Stimulated activated CD8-positive, alpha-beta memory T cell treated with anti-CD3 and anti-CD28 coated beads, Interleukin-12 subunit alpha, Interleukin-12 subunit beta, amount 100 ng/mL, for 24 hours (primary cell): ENCODE results near the gene HSPB3.
"Not testable (repeated sequence)": the region's sequence is repeated elsewhere in the genome, so short reads cannot be mapped to it uniquely, and the experiment has no call there.

Experiments
- DNase-seq: peaks from one replicate; pipeline ENCODE4 v3.0.0-alpha.2; 2020; ENCODE audit errors: extremely low read depth

HSPB3 gene

GRCh38 chr5:54457094-54457862 lies 1.8 kb downstream of the HSPB3 start:
- no peak for DNase-seq

- DNase-seq = no peak
Measured at GRCh38 chr5:54458221-54458620, 2.7 kb downstream of the HSPB3 start.

- DNase-seq = no peak
Measured at GRCh38 chr5:54460181-54460919, 4.9 kb downstream of the HSPB3 start.

- DNase-seq = no peak
Measured at GRCh38 chr5:54462281-54462680, 6.8 kb downstream of the HSPB3 start.

GRCh38 chr5:54463713-54464112 lies 8.2 kb downstream of the HSPB3 start:
- DNase-seq = no peak

GRCh38 chr5:54469622-54470021 lies 14.1 kb downstream of the HSPB3 start:
- DNase-seq = no peak

GRCh38 chr5:54470128-54470527 lies 14.6 kb downstream of the HSPB3 start:
- DNase-seq = no peak

- no peak for DNase-seq
Measured at GRCh38 chr5:54470677-54471076, 15.2 kb downstream of the HSPB3 start.

GRCh38 chr5:54471398-54471797 lies 15.9 kb downstream of the HSPB3 start:
- DNase-seq = no peak

GRCh38 chr5:54476682-54477081 lies 21.2 kb downstream of the HSPB3 start:
- DNase-seq = no peak

- DNase-seq = no peak
Measured at GRCh38 chr5:54477941-54478478, 22.5 kb downstream of the HSPB3 start.

- DNase-seq = no peak
Measured at GRCh38 chr5:54480296-54480695, 24.8 kb downstream of the HSPB3 start.

- DNase-seq = no peak
Measured at GRCh38 chr5:54484219-54484894, 28.9 kb downstream of the HSPB3 start.

- DNase-seq = not testable (repeated sequence)
Measured at GRCh38 chr5:54485659-54486058, 30.2 kb downstream of the HSPB3 start.

GRCh38 chr5:54489648-54489979 lies 34.1 kb downstream of the HSPB3 start:
- DNase-seq = not testable (repeated sequence)

GRCh38 chr5:54491326-54491725 lies 35.8 kb downstream of the HSPB3 start:
- no peak for DNase-seq

- DNase-seq = no peak
Measured at GRCh38 chr5:54492178-54492577, 36.7 kb downstream of the HSPB3 start.

- DNase-seq = no peak
Measured at GRCh38 chr5:54495027-54495426, 39.5 kb downstream of the HSPB3 start.
